Motor neuron (in vitro differentiated cells): ENCODE measurements around the gene SCT. TPM values are rescaled to one million over a fixed set of nuclear protein-coding genes. Genes with fewer than 3 reads are reported as not detected.
A peak's percentile ranks its signal among the peaks of the same experiment; 100 is the strongest.
"Not testable (repeated sequence)": the region's sequence is repeated elsewhere in the genome, so short reads cannot be mapped to it uniquely, and the experiment has no call there.

ENCODE experiments used
- ATAC-seq, 8 experiments: fragments of 200-7000 bp; cut with Tn5 transposase; replicated peaks in 6 of 8; 2 replicates each; pipeline ENCODE4 v1.8.0; 2021; ENCODE audit warnings: mild to moderate bottlenecking in 8 of 8, moderate library complexity in 8 of 8
- H3K27ac ChIP-seq, 2 donors: fragments of 250-450 bp; sonication (Bioruptor Pico); 2 replicates each; pipeline ENCODE4 v1.9.0; 2021; ENCODE audit warnings: antibody characterized with exemption in 2 of 2, mild to moderate bottlenecking in 2 of 2, moderate library complexity in 1 of 2
- H3K4me1 ChIP-seq, 2 donors: fragments of 250-450 bp; sonication (Bioruptor Pico); replicated peaks in 1 of 2; 2 replicates each; pipeline ENCODE4 v1.6.1; 2021; ENCODE audit warnings: antibody characterized with exemption in 2 of 2, mild to moderate bottlenecking in 2 of 2, moderate library complexity in 1 of 2
- H3K4me3 ChIP-seq, 5 donors: fragments of 250-450 bp; sonication (Bioruptor Pico); 2 replicates each; pipeline ENCODE4 v1.9.0; 2021; ENCODE audit warnings: antibody characterized with exemption in 5 of 5, mild to moderate bottlenecking in 5 of 5, moderate library complexity in 4 of 5
- WGBS, 10 experiments: fragments of 450-650 bp; shearing (Covaris generic); methylation state at CpG; one replicate each; pipeline ENCODE4 v1.0.0; 2022; 5-methylcytosine and 5-hydroxymethylcytosine counted together
- in situ Hi-C, 9 experiments: fragments of 400-800 bp; cut with MboI; loops; one replicate each; pipeline ENCODE4 v1.15.0; 2021; ENCODE audit warnings: low sequenced_read_pairs in 9 of 9, low pct_unique_long_range_greater_than_20kb in 2 of 9; ENCODE audit not compliant: unreplicated experiment in 9 of 9
- total RNA-seq, 8 experiments: library from RNA; unstranded; fragments of 300-600 nt; gene quantifications; 2 replicates each; pipeline versions ENCODE4 v1.2.3 to v1.2.4, GENCODE V29; 2022

SCT gene
- total RNA-seq, 8 experiments from 2014 or later = not detected

DNA sequence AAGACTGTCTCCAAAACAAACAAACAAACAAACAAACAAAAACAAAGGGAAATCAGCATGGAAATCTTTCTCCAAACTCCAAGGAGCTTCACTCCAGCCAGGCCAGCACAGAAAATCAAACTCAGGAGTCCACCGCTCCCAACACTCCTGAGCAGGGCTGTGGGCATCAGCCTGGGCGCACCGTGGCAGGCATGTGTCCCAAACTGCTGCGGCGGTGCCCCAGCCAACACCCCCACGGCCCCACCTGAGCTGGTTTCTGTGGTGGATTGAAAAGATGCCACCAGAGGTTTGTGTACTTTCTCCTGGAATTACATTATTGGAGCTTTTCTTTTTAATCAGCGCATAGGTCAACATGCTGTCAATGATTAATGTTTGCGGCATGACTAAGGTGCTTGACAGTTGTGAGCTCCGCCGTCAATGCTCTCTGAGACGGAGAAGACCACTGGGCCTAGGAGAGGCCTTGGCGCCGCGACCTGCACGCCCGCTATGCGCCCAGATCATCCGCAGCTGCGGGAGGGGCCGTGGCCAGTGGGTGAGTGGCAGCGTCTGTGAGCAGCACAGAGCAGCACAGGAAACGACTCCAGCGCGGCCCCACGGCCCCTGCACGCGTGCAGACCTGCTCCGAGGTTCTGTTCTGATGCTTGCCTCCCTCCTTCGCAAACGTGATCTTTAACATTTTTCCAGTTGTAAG, 28.2 kb upstream of the SCT start:
- no peaks in the 10 kb centered on the region for H3K4me1 ChIP-seq
- 80 to 100% (median 96%) methylated on average over 1 to 16 of the region's 30 CpGs; no CpG with 5 or more reads in 4 of the 10 experiments for WGBS, 10 experiments
- H3K27ac ChIP-seq = no peak overlapping the region
- no peak for ATAC-seq
- in situ Hi-C loops = no loop called here
- H3K4me3 ChIP-seq = no peak overlapping the region

DNA sequence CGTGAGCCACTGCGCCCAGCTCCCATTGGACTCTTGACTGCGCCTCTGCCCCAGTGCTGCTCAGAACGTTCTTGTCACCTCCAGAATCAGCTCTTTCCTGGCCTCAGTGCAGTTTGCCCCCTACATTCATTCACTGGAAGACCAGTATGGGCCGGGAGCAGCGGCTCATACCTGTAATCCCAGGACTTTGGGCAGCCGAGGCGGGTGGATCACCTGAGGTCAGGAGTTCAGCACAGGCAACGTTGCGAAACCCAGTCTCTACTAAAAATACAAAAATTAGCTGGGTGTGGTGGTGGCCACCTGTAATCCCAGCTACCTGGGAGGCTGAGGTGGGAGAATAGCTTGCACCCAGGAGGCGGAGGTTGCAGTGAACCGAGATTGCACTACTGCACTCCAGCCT, 27.5 kb upstream of the SCT start:
- H3K4me3 ChIP-seq, H3K4me1 ChIP-seq, ATAC-seq, H3K27ac ChIP-seq, in situ Hi-C loops: not testable (repeated sequence)
- WGBS, 10 experiments = 80 to 100% (median 95%) methylated on average over 1 to 7 of the region's 12 CpGs; no CpG with 5 or more reads in 3 of the 10 experiments

DNA sequence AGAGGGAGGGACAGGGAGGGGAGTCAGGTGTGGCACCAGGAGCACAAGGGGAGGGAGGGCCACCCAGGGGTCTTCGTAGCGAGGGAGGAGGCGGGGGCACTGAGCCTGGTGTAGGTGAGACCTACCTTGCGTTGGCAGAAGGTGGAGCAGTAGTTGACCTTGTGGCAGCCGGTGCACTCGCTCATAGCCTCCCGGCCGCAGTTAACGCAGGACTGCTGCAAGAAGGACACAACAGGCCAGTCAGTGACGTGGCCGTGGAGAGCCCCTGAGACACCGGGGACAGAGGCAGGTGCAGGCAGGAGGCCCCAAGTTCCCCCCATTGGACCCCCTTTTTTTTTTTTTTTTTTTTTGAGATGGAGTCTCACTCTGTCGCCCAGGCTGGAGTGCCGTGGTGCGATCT, 26.9 kb upstream of the SCT start:
- no peak overlapping the region for H3K4me3 ChIP-seq
- ATAC-seq = no peak
- 20 to 100% (median 80%) methylated on average over 1 to 2 of the region's 15 CpGs; no CpG with 5 or more reads in 7 of the 10 experiments for WGBS, 10 experiments

DNA sequence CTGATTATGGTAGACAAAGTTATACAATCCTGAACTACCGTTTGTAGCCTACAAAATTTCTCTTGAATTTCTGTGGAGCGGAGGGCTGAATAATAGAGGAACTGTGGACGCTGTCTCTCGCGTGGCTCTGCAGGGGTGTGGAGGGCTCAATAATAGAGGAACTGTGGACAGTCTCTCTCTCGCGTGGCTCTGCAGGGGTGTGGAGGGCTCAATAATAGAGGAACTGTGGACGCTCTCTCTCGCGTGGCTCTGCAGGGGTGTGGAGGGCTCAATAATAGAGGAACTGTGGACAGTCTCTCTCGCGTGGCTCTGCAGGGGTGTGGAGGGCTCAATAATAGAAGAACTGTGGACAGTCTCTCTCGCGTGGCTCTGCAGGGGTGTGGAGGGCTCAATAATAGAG, 26.2 kb upstream of the SCT start:
- ATAC-seq, H3K4me1 ChIP-seq, H3K4me3 ChIP-seq, in situ Hi-C loops, H3K27ac ChIP-seq: not testable (repeated sequence)
- WGBS, 10 experiments = 80 to 90% (median 80%) methylated on average over 1 to 7 of the region's 14 CpGs; no CpG with 5 or more reads in 5 of the 10 experiments

More for the DNA sequence above, 26.9 kb upstream of the SCT start:
- in situ Hi-C loops = no loop called here
- Histone ChIP-seq H3K27ac (no peak overlapping the region), H3K4me1 (no peaks in the 10 kb centered on the region)

- Histone ChIP-seq H3K4me1 (no peaks in the 10 kb centered on the region), H3K4me3 (no peak overlapping the region), H3K27ac (no peak overlapping the region)
- WGBS, 10 experiments = 40 to 100% (median 93%) methylated on average over 1 to 10 of the region's 10 CpGs; no CpG with 5 or more reads in 2 of the 10 experiments
- ATAC-seq = no peak
- in situ Hi-C loops = no loop called here
These were observed 23.5 kb upstream of the SCT start for GRCh38 chr11:650482-650881.

DNA sequence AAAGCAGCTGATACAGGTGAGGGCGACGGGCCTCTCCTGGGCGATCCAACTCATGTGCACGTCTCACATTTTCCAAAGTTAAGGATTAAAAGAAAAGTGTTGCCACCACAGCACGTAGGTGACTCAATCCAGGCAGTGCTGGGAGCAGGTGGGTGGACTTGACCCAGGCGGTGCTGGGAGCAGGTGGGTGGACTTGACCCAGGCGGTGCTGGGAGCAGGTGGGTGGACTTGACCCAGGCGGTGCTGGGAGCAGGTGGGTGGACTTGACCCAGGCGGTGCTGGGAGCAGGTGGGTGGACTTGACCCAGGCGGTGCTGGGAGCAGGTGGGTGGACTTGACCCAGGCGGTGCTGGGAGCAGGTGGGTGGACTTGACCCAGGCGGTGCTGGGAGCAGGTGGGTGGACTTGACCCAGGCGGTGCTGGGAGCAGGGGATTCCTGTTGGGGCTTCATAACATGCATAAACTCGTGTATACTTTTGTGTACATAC, 20.7 kb upstream of the SCT start:
- 40 to 100% (median 100%) methylated on average over 1 to 4 of the region's 14 CpGs; no CpG with 5 or more reads in 5 of the 10 experiments for WGBS, 10 experiments
- in situ Hi-C loops = not testable (repeated sequence)

GRCh38 chr11:646214-646613, 19.2 kb upstream of the SCT start:
- no peak for ATAC-seq
- in situ Hi-C loops = no loop called here
- no peaks in the 10 kb centered on the region for H3K4me1 ChIP-seq
- no peak overlapping the region for H3K4me3 ChIP-seq
- 77 to 96% (median 90%) methylated on average over 2 to 9 of the region's 14 CpGs; no CpG with 5 or more reads in 5 of the 10 experiments for WGBS, 10 experiments
- no peak overlapping the region for H3K27ac ChIP-seq

More for the DNA sequence above, 20.7 kb upstream of the SCT start:
- H3K4me1 ChIP-seq, H3K27ac ChIP-seq, ATAC-seq, H3K4me3 ChIP-seq: not testable (repeated sequence)

DNA sequence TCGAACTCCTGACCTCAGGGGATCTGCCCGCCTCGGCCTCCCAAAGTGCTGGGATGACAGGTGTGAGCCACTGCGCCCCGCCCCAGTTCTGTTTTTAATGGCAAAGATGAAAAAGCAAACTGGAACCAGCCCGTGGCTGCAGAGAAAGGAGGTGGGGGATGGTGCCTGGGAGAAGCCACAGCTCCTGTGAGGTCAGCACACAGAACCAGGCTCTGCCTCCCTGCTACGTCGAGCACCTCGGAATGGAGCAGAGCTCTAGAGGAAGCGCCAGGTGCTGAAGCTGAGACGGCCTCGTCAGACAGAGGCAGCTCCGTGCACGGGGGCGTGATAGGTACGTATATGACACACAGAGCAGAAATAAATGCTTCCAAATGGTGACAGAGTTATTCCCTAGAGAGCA, 18.6 kb upstream of the SCT start:
- H3K4me1 ChIP-seq = no peaks in the 10 kb centered on the region
- 80 to 100% (median 89%) methylated on average over 1 to 14 of the region's 16 CpGs; no CpG with 5 or more reads in 4 of the 10 experiments for WGBS, 10 experiments
- ATAC-seq = no peak
- H3K27ac ChIP-seq = no peak overlapping the region
- in situ Hi-C loops = no loop called here
- no peak overlapping the region for H3K4me3 ChIP-seq

GRCh38 chr11:643849-644738, 17.1 kb upstream of the SCT start:
- 60 to 100% (median 80%) methylated on average over 1 to 13 of the region's 50 CpGs; no CpG with 5 or more reads in 3 of the 10 experiments for WGBS, 10 experiments
- Histone ChIP-seq H3K27ac (no peak overlapping the region), H3K4me3 (no peak overlapping the region), H3K4me1 (peaks cover 7% of the 10 kb centered on the region in 2 donors)
- in situ Hi-C loops = no loop called here
- ATAC-seq = peak in 2 of 8 experiments; percentile 18 to 33

DNA sequence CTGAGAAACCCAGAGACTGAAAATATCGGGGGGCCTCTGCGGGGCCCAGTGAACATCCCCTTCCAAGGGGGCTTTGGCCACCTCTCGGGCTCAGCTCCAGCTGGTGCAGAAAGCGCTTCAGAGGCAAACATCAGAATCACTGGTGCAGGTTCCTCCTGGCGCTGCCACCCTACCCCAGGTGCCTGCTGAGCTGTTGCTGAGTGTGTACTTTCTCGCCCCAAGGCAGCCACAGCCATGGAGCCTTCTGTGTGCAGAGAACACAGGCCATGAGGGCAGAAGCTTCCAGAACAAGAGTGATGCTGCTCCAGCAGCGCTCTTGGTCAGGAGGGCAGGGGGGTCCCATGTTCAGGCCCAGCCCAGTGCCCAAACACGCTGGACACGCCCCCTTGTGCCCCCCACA, 16.4 kb upstream of the SCT start:
- 83 to 100% (median 100%) methylated on average over 1 to 4 of the region's 9 CpGs; no CpG with 5 or more reads in 4 of the 10 experiments for WGBS, 10 experiments
- in situ Hi-C loops = no loop called here
- Histone ChIP-seq H3K4me3 (no peak overlapping the region), H3K27ac (no peak overlapping the region), H3K4me1 (peaks cover 14% of the 10 kb centered on the region in 2 donors)
- ATAC-seq = no peak

DNA sequence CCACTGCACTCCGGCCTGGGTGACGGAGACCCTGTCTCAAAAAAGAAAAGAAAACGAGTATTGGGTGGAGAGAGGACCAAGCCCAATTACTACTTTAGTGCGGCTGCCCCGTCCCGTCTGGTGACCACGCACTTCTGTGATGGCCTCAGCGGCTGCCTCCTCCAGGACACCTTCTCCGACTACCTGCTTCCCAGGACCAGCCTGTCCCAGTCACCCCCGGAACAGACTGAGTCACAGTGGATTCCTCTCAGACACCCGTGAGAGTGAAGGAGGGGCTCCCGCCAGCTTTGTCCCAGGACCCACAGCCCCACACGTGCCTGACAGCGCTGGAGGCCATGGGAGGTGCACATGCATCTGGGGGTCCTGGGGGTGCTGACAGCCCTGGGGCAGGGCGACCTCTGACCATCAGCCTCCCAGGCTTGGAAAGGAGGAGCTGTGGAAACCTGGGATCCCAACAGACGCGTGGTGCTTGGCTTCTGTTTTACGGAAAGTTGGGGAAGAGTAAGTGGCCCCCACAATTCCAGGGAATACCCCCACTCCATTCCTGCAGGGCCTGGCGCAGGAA, 14.9 kb upstream of the SCT start:
- no peak for ATAC-seq
- peaks cover 29% of the 10 kb centered on the region in 2 donors for H3K4me1 ChIP-seq
- H3K27ac ChIP-seq = no peak overlapping the region
- no peak overlapping the region for H3K4me3 ChIP-seq
- in situ Hi-C loops = no loop called here
- 95 to 100% (median 100%) methylated on average over 1 to 7 of the region's 19 CpGs; no CpG with 5 or more reads in 7 of the 10 experiments for WGBS, 10 experiments

DNA sequence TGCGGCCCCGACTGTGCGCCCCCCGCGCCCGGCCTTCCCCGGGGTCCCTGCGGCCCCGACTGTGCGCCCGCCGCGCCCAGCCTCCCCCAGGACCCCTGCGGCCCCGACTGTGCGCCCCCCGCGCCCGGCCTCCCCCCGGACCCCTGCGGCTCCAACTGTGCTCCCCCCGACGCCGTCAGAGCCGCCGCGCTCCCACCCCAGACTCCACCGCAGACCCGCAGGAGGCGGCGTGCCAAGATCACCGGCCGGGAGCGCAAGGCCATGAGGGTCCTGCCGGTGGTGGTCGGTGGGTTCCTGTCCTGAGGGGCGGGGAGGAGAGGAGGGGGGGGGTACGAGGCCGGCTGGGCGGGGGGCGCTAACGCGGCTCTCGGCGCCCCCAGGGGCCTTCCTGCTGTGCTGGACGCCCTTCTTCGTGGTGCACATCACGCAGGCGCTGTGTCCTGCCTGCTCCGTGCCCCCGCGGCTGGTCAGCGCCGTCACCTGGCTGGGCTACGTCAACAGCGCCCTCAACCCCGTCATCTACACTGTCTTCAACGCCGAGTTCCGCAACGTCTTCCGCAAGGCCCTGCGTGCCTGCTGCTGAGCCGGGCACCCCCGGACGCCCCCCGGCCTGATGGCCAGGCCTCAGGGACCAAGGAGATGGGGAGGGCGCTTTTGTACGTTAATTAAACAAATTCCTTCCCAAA, 13.2 kb upstream of the SCT start:
- in situ Hi-C loops = no loop called here
- Histone ChIP-seq H3K27ac (no peak overlapping the region), H3K4me3 (no peak overlapping the region), H3K4me1 (peaks cover 32 to 36% of the 10 kb centered on the region in 2 donors)
- 34 to 83% methylated on average over 7 to 9 of the region's 69 CpGs; no CpG with 5 or more reads in 8 of the 10 experiments for WGBS, 10 experiments
- ATAC-seq = no peak
